HK-2 (cell line): ENCODE measurements around the gene USP46.

Experiments used
- DNase-seq: peaks from one replicate; pipeline ENCODE4 v3.0.0-alpha.2; 2018; ENCODE audit not compliant: unreplicated experiment

Gene USP46

DNA sequence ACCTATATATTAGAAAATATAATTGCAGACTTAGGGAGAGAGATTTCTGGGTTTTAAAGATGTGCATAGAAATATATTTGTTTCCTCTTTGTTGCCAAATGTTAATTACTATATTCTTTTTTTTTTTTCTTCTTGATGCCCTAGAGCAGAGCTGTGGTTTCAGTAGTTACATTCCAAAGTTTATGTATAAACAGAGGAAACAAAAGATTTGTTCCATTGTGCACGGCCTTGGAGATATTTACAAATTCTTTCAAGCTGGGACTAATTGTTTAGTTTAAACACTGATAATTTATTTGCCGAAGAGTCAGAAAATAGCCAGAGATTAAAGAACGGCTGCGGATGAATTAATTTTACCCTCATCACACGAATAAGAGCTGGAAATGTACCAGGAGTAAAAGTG is 85.1 kb downstream of the USP46 start:
- no peak for DNase-seq

DNA sequence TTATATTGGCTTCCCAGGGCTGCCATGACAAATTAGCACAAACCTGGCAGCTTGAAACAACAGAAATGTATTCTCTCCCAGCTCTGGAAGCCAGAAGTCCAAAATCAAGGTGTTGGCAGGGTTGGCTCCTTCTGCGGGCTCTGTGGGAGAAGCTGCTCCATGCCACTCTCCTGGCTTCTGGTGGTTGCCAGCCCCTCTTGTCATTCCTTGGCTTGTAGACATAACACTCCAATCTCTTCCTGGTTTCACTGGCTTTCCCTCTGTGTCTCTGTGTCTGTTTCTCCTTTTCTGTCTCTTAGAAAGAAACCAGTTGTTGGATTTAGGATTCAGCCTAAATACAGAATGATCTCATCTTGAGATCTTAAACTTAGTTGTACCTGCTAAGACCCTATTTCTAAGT is 85.5 kb downstream of the USP46 start:
- DNase-seq, result no peak

DNA sequence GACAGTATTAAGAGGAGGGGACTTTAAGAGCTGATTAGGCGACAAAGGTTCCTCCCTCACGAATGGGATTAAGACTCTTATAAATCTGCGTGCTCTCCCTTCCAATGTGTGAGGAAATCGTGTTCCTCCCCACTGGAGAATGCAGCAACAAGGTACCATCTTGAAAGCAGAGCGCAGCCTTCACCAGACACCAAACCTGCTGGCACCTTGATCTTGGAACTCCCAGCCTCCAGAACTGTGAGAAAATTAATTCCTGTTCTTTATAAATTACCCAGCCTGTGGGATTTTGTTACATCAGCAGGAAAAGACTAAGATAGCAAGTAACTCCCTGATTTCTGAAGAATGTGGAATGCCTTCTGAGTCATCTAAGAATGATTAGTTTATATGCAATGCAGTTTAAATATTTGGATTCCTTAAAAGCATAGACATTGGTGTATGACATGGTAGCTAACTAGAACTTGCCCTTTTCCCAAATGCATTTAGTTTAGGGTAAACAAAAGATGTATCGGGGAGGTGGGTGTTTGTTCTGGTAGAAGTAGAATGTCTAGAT is 86.1 kb downstream of the USP46 start:
- DNase-seq, result no peak

DNA sequence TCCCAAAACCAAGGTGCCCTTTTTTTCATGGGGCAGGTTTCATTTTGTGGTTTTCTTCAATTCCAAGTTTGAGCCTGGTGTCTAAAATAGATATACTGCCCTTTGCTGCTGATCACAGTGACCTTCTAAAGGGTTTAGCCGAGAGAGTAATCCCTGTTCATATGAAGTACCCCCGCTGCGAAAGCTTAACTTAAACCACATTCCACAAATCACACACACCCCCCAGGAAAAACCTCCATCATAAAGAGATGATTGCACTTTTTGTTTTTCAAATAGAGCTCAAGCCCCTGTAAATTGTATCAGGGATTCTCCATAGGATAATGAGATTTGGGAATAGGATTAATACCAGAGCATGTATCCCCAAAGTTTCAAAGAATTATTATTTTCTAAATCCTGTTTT is 90.8 kb downstream of the USP46 start:
- no peak for DNase-seq

DNA sequence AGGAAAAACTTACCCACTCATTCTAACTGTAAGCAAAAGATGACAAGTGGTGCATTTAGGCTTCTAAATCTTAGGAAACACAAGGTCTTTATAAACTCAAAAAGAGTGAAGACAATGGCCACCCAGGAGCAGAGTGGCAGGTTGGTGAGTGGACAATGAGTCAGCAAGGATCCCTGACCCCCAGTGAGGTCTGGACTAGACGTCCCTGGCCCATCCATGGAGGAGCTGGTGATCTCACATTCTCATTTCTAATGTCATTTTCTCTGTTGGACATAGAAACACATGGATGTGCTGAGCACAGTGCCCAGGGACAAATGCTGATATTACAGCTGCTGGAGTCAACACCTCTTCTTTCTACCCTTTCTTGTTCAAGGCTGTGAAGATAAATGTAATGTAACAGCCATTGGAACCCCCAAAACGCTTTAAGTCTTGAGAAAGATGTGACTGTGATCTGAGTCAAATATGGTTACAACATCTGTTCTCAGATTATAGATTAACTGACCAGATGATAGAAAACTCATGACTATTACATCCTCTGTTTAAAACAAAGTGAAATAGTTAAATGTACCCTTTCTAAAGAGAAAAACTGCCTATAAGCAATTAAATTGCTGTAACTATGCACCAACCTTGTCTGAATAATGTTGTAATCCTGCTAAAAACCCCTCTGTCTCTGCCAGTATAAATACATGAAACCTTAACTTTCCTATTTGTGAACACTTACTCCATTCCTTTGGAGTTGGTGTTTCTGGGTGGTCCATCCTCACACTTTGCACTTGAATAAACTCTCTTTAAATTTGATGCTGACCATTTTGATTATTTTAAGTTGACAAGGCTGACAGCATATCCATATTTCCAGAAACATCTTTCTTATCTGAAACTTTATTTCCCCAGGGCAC is 92.7 kb downstream of the USP46 start:
- no peak for DNase-seq

DNA sequence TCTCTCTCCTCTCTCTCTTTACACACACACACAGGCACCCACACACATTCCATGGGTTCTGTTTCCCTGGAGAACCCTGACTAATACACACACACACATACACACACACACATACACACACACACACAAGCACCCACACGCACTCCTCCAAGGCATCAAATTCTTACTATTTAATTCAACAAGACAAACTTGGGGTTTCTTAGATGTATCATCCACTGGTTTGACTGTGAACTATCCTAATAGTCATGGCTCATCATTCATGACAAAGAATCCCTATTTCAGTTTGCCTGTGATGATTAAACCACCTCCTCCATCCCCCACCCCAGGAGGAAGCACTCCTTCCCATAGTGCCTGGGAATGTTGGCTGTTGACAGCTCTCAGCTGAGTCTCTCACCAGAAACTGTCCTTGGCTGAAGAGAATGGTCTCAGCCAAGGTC is 98.2 kb downstream of the USP46 start:
- DNase-seq, result no peak

DNA sequence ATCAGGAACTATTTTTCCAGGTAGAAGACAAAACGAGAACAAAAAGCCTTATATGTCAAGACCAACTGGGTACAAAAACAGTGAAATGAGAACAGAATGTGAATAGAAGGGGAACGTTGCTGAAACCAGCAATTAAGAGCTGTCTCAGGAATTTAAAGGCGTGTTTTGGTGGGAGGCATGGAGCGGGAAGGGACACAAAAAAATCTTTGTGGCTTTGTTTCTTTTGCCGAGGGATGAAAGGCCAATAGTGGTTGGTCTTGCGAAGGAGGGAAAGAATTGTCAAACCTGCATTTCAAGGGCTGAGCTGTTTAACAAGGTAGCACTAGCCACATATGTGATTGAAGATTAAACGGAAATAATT is 103.8 kb downstream of the USP46 start:
- DNase-seq, result no peak

DNA sequence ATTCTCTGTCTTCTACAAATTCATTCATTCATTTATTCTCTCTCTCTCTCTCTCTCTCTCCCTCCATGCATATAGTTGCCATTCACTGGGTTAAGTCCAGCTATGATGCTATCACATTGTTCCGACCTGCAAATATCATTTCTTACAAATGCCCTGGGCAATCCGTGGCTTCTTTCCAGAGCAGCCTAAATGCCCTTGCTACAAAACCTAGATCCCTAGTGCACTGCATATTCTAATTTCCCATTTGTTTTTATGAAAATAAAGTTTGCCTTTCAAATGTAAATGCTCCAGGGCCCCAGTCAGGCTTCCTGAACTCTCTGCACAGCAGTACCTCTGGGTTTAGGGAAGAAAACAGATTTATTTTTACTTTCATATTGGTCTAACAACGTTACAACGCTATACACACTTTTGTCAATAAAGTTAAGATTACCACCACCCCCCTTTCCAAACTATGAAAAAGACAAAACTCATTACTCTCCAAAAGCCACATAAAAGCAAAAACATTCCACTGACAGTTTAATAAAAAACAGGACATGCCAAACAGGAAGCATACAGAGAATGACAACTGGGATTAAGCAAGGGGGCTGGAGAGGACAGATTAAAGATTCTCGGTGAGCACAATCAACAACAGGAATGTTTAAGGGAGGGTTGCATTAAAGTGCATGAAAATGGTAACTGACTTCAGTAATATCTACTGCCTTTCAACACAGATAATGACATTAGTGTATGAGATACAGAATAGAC is 104.3 kb downstream of the USP46 start:
- DNase-seq, result no peak

DNA sequence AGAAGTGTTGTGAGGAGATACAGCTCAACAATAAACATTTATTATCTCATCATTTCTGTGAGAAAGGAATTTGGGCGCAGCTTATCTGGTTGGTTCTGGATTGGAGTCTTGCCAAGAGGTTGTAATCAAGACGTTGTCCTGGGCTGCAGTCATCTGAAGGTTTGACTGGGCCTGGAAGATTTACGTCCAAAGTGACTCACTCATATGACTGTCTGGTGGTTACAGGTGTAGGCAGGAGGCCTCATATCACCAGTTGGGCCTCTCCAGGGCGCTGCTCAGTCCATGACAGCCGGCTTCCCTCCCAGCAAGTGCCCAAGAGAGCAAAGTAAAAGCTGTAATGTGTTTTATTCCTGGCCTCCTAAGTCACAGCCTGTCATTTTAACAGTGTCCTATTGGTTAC is 106.3 kb downstream of the USP46 start:
- DNase-seq, result no peak

DNA sequence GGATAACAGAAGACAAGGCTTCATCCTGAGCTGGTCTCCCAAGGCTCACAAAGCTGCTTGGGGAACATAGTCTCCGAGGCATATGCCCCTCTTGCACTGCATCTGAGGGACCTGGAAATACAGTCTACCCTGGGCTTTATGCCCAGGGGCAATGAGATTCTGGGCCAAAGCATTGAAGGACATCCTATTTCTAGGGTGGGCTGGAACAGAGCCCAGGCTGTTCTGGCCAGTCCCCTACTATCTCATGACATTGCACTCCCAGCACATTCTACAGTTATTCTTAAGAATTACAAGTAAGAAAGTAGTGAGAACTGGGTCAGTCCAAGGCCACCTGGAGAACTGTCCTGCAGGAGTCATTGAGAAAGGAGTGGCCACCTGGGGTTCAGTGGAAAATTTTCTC is 107.6 kb downstream of the USP46 start:
- DNase-seq, result no peak

DNA sequence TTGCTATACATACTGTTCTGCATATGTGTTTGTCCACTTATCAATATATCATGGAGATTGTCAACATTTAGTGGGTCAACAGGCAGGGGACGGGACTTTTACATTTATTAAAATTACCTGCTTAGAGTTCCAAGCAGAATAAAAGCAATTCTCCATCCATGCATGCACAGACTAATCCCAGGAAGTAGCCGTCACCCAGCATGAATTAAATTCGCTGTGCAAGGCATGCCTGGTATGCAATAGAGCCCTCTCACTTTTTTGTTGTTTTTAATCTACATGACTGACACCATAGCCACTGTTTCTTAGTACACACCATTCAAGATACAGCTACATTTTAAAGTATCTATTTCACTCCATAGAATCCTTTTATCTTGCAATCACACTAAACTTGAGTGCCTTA is 108.9 kb downstream of the USP46 start:
- no peak for DNase-seq

DNA sequence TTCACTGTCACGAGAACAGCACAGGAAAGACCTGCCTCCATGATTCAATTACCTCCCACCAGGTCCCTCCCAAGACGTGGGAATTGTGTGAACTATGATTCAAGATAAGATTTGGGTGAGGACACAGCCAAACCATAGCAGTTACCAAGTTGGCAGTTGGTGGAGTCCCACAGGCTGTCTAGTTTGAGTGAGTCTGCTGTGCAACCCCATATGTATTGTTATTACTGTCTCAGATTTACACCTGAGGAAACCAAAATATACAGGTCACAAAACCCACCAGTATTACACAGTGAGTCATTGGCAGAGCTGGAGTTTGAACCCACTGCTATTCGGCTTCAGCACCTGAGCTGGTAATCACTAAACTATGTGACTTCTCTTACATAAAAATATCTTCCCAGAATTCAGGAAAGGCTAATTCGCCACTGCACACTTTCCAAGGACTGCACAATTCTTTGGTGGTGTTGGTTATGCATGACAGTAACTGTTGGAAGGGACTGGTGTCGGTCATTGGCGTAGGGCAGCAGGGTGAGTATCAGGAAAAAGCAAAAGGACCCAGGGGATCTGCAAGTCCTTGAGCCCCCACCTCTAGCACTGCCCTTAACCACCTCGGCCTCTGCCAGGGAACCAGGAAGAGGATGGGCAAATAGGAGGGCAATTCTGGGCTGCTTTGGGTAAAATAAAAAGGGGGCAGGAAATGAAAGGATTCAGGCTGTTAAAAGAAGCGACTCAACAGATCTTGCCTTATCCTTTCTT is 110.1 kb downstream of the USP46 start:
- no peak for DNase-seq

DNA sequence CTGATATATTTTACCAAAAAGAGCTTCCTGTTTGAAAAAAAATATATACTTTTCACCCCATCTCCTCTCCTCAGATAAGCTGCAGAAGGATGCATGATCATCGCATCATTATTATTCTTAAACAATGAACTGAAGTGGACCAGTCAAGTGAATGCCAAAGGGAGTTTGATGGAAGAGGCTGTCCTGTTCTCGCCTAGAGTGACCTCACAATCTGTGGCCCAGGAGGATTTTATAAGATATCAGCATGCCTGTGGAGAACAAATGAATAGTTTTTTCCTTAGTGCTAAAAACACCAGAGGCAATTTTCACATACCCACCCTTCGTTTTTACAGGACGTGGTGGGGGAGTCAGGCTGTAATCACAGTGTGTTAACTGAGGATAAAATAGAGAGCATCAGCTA is 112.7 kb downstream of the USP46 start:
- no peak for DNase-seq

DNA sequence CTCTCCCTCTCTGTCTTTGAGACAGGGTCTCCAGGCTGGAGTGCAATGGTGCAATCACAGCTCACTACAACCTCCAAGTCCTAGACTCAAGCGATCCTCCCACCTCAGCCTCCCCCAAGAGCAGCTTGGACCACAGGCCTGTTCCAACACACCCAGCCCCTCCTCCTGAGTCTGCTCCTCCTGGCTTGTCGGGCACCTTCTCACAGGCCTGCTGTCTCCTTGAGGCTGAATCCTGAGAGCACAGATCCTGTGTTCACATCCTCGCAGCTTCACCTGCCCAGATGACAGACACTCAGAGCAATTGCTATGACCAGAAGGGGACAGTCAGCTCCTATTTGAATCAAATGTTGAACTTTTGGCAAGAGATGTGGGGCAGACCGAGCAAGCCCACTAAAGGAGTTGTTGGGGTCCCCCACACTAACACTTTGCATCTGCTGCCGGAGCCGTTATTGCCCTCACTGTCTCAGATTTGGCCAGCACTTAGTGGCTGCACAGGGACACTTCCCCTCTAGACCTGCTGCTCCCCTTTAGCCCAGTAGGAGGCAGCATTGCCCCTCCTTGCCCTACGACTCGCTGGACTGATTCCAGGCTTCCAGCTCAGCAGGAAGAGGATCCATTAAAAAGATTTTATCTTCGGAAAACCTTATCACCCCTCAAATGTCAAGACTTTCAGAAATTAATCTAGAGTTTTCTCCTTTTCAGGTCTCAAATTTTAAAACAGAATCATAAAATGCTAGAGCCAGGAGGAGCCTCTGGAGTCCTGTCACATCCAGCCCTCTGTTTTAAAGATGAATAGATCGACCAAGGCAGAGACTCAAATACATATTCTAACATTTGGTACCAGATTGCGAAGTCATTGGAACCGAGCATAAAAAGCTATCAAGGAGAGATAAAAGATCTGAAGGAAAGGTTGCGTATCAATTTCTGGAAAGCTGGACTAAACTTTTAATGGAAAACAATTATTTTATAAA is 113.7 kb downstream of the USP46 start:
- peak; percentile 69 for DNase-seq
